Activated gamma-delta T cell treated with anti-CD3 and anti-CD28 coated beads, Interleukin-2, amount 50 U/mL, for 16 hours (primary cell): ENCODE results near the gene TAL2.

Source experiments
- DNase-seq: peaks from one replicate; pipeline ENCODE4 v3.0.0-alpha.2; 2020; ENCODE audit warnings: low read depth

TAL2 gene

DNA sequence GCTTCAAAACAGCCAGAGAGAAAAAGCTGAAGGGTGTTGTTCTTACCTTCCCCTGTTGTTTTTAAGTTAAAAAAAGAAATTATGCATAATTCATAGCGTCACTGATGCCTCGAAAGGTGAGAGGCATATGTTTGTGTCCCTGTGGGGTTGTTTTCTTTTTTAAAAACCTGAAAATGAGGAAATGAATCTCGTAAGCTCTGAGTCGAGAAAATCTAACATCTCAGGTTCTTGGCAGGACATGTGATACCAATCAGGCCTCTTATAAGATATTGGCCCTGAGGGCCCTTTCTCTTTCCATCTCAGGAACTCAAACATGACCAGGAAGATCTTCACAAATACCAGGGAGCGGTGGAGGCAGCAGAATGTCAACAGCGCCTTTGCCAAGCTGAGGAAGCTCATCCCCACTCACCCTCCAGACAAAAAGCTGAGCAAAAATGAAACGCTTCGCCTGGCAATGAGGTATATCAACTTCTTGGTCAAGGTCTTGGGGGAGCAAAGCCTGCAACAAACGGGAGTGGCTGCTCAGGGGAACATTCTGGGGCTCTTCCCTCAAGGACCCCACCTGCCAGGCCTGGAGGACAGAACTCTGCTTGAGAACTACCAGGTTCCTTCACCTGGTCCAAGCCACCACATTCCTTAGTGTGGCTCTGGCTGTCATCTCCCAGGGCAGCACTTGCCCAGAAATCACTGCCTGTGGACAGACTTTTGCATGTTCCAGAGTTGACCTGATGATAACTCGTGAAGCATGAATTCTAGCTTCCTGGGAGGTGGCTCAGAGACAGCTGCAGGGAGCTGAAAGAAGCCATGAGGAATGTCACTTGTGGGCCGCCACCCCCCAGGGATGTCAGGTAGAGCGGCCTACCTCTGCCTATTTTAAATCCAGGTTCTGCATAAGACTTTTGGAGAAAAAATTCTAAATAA is at the start of gene TAL2:
Gene TAL2, plus strand, starts transcription at position 274 of the 921 bp plus-strand sequence. Its CDS starts 40 bp downstream, at position 314.
- DNase-seq = no peak

DNA sequence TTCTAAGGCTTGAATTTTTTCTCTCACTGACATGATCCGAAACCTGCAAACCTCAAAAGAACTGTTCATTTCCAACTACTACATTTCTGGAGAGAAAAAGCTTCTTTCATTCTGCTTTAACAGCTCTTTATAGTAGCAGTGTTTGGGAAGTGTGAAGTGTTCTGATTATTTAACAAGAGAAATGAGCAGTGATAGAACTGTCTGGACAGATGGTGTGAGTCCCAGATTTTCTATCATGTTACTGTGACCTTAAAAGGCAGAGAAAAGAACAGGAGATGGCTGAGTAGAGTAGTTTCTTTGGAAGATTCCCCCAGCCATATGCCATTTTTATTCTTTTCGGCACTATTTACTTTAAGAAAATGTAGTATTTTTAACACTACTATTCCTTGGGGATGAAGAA is 41.3 kb upstream of the TAL2 start:
- no peak for DNase-seq

DNA sequence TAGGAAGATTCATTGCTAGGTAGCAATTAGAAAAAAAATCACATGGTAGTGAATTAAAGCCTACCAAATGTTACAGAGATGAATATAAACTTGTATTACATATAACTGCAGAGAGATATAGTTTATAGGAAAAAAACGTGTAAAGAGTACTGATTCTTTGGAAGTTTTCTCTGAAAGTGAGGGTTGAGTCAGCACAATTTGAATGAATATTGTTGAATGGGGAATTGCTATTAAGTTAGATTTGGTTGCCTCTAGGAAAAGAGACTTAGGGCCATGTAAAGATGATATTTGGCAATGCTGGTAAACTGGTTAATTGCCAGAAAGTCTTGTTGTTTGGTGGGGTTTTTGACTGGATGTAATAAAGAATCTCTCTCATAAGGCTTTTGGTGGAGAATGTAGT is 37.2 kb upstream of the TAL2 start:
- no peak for DNase-seq

DNA sequence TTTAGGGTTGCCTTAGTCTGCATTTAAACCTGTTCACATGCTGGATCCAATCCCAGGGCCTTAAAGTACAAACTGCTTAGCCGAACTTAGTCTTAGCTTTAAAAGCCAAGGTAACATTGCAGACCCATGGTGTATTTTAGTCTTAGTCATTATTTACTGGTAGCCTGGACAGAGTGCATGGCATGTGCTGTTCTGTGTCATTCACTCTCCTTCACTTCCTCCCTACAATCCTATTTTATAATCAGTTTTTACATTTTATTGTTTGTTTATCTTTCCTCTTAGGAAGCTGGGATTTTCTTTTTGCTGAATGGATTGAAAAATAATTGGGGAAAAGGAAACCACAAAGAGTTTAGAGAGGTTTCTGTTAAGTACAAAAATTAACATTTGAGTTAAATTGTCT is 29.4 kb upstream of the TAL2 start:
- DNase-seq = no peak

DNA sequence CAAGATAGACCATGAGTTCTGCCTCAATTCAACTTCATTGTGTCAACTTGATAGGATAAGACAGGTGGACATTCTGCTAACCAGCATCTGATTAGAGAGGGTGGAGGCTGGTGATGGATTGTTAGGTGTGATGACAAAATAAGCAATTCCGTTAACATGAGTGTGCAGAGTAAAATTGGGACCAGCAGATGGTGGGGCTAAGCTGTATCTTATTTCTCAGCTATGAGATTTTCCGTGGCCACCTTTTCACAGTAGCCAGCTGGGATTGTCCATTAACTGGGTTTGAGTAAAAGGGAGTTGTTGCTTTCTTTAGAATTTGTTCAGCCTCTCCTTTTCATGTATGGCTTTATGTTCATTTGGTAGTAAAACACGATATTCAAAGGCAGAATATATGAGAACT is 28.8 kb upstream of the TAL2 start:
- DNase-seq = no peak

DNA sequence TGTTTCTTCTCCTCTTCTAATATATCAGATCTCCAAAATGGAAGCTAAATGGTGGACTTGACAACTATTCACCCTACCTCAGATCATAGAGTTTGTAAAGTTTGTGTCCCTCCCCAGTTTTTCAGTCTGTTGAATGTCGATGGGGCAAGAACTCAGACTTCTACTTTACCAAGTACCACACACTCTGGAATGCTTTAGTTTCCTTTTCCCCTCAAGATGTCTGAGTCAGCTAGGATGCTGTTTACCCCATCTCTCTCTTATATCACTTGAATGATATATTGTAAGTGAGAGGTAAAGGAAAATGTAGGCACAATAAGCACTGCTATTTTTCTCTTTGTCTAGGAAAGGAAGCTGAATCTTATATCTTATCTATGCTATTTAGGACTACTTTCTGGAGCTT is 25.9 kb upstream of the TAL2 start:
- DNase-seq = no peak

DNA sequence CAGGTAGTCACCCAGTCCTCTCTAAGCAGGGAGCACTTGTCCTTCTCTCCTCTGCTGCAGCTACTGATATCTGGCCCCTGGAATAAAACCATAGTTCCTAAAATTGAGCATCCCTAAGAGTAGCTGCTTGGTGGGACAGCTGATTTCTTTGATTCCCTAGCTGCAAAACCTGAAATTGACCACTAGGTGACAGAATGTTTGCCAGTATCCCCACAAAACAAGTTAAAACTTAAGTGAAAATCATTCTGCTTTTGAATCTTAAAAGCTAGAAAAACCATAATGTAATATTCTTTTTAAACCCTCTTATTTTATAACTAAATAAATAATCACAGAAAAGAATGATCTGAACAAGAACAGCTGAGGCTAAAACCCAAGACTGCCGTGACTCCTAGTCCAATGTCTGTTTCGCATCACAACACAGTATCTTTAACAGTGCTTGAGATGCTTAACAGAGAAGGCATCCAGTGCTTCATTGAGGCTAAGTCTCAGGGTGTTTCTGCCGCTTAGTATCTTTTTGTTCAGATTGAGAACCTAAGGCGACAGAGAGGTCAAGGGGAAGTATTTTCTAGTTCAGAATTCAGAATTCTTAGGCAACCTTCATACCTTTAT is 24.4 kb upstream of the TAL2 start:
- DNase-seq = no peak

DNA sequence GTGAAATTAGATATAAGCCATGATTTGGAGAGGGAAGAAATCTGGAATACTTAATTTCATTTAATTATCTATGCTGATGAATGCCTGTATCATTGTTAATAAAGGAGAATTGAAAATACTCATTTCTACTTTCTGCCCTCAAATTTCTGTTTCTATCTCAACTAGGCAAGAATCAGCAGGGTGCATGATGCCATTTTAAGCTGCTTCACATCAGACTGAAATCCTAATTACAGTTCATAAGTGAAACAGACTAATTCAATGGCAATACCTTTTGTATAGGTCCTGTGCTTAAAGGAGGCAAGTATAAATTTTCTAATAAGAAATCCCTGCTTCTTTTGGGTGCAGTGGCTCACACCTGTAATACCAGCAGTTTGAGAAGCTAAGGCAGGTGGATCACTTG is 22.3 kb upstream of the TAL2 start:
- DNase-seq = no peak

DNA sequence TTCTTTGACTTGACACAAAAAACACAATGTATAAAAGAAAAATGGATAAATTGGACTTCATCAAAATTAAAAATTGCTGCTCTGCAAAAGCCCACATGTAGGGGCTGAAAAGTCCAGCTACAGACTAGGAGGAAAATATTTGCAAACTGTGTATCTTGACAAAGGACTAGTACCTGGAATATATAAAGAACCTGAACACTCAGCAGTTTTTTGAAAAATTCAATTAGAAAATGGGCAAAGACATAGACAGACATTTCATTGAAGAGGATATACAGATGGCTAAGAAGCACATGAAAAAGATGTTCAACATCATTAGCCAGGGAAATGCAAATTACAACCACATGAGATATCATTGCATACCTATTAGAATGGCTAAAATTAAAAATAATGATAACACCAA is 18.5 kb upstream of the TAL2 start:
- no peak for DNase-seq

DNA sequence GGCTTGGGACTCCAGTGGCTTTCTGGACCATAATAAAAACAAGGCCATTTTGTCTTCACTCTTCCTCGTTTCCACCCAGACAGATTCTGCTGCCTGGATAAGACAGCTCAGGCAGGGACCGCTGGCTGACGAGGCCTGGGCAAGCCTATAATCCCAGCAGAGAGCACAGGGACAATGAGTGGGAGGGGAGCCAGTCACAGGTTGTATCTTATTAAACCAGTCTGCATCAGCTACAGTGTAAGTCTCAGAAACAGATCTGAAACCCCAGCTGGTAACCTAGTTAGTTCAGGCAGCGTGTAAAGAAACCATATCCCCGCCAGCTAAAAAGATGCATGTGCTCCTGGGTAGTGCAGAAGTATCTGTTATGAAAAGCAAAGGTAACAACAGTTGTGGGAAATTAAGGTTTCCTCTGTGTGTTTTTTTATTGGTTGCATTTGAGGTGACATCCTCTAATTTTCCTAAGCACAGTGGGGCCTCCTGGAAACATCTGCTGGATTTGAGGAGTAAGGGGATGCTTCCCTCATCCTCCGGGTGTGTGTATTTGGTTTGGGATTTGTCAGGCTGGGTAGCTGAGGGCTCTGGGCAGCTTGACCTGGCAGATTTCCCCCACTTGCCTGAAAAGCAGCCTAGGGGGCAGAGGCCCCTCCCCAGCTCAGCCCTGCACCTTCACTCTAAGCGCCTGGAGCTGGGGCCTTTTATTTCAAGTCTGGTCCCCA is 15.2 kb upstream of the TAL2 start:
- DNase-seq = no peak

DNA sequence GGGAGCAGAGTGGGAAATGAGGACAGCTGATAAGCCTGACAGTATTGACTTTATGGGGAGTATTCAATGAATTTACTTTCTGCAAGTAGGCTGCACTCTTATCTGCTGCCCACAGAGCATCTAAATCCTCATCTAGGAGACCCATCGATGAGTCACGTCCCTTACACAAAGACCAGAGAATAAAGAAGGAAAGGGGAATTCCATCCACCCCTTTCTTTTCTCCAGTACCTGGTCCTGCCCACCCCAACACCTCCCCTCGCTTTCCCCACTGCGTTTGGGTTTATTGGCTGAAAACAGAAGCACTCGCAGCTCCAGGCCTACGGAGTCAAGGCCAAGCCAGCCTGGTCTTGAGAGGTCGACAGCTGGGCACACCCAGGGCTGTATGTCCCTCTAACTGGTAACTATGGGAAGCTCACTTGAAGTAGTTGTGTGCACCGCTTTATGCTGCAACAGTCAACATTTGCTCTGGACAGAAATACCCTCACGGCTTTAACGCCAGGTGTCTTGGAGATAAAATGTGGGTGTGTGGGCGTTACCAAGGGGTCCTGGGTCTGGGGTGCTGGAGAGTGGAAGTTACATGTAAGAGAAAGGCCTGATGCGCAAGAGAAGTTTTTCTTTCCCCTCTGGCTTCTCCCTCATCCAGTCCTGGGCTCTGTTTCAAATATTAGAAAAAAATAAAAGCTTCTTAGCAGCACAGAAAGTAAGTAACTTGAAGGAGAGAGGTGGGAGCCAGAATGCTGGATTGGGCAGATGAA is 14.5 kb upstream of the TAL2 start:
- no peak for DNase-seq

DNA sequence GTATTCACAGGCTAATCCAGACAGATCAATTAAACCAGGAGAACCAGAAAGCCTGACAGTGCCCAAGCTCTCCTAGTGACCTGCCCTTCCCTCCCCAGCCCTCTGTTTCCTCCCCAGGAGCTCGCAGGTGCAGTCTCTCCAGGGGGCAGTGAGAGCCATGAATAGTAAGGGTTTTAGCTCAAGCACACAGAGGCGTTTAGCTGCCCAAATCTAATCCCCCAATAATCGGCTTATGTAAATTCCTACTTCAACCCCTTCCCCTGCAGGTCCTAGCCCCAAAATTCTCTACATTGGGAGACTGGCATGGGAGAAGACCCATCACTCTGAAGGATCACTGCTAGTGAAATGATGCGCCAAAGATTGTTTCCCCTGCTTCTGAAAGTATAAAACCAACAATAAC is 10.5 kb upstream of the TAL2 start:
- DNase-seq = no peak

DNA sequence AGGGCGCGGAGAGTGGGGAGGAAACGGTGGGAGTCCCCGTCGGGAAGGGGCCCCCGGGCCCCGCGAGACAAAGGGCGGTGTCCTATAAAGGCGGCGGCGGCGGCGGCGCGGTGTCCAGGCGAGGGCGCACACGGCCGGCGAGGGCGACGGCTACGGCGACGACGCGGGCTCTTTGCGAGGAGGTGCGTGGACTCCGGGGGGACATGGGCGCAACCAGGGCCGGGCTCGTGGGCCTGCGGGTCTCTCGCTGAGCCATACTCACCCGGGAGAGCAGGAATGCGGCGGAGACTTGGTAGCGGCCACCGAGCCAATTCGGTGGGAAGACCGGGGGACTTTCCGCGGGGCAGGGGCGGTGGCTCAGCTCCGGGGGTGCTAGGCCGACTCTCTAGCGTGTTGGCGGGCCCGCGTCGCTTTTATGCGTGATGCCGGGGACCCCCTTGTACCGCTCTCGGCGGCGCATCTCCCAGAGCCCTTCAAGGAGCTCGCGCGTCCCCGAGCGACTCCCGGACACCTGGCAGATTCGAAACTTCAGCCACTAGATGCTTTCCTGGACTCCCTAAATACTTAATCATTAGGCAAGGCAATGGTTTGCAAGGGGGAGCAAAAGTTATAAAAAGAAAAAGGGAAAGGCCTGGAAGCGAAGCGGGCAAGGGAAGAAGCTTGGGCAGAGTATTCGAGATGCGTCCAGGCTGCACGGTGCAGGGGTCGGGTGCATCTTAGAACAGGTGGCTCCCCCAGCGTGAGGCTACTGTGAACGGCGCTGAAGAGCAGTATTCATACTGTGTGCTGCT is 5.9 kb upstream of the TAL2 start:
- DNase-seq = no peak

DNA sequence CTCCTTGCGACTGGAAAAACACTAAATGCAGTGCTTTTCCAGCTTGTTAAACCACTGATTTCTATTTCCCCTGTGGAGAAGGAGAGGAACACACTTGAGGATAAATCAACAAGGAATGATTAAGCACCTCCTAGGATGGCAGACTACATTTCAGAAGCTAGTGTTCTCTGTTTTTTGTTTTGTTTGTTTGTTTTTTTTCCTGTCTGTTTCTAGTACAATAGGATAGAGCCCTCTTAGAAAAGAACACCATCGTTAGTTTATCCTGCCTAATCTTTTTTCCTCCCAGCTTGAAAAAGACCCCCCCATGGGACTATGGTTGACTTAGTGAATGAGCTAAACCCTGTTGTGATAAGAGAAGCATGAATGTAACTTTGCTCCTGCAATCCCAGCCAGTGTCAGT is 3.9 kb upstream of the TAL2 start:
- no peak for DNase-seq

DNA sequence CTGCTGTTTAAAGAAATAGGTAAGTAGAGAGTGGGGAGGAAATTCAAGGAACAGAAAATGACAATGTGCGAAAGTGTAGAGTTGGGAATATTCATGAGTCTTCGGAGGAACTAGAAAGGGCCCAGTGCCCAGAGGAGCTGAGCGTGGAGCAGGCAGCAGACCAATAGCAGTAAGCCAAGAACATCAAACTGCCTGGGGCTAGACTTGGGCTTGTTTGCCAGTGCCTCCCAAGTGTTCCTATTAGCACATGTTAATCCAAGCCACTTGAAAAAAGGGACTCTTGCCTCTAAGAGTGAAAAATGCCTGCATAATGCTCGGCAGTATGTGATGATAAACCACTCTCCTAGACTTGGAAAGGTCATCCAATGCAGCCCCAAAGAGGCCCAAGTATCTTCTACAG is 1.2 kb upstream of the TAL2 start:
- no peak for DNase-seq

DNA sequence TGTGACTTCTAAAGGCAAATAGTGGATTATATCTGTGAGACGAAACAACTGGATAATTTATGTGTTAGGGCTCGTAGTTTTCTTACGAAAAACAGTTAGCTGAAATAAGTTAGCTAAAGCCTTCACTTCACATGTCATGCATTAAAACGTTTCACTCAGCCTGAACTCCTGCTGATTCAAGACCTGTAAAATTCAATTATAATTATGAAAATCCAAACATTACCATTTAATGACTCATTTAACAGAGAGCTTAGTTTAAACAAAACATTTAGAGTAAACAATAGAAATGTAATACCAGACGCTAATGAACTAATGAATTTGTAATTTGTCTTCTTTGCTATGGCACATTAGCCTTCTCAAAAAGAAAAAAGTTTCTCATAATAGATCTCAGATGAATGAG is 1.7 kb downstream of the TAL2 start:
- DNase-seq = no peak

DNA sequence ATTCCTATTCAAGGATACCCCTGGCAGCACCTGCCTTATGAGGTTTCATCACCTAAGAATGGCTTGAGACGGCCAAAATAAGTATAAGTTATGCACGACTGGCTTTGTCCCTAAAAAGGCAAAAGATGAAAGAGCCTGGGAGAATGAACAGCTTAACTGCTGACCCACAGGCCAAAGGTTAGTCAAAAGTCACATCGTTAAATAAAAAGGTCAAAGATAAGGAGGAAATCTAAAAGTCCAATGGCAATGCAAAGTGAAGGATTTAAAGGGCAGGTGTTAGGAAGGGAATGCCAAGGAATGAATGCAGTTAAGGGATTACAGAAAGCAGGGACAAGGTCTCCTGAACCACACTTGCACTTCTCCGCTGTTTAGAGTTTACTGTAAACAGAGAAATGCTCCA is 5.6 kb downstream of the TAL2 start:
- no peak for DNase-seq

DNA sequence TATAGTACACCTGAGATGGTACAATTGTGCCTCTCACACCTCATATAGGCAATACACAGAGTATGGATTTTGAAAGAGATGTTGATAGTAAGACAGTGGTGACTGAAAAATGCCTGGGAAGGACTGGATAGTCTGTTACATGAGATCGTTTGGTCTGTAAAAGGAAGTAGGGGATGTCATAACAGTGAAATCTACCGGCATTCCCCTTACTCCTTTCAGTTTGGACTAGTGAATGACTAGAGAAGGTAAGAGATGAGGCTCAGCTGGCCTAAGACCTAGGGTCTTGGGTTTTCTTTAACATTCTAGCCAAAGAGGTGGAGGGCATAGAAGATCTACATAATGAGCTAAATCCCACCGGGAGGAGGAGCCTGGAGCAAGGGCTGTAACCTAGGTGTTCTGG is 8.1 kb downstream of the TAL2 start:
- no peak for DNase-seq

DNA sequence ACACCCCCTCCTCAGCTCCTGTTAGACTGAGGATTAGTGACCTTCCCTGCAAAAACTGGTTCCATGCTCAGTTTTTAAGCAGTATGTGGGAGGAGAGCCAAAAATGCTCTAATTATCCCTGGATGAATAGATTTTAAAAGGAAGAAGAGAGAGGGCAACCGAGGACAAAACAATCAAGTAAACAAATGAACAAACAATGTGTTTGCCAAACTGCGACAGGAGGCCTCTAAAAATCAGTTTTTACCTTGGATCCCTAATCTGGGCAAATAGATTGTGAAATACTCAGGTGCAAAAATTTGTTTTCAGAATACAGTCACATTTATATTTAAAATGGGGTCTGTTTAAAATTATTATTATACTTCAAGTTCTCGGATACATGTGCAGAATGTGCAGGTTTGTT is 8.5 kb downstream of the TAL2 start:
- DNase-seq = no peak

DNA sequence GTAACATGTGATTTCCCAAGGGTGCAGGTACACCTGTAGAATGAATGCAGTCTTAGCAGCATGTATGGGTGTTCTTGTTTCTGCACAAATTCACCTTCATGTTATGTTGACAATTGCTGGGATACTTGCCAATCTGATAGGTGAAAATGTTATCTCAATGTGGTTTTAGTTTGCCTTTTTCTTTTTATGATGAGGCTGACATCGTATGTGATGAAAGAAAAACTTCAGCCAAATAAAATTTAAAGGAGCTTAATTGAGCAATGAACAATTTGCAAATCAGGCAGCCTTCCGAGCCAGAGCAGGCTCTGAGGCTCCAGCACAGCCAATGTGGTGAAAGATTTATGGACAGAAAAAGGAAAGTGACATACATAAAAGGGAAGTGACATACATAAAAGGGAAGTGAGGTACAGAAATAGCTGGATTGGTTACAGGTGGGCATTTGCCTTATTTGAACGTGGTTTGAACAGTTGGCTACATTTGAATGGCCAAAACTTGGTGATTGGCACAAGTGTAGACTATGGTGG is 10.5 kb downstream of the TAL2 start:
- no peak for DNase-seq

DNA sequence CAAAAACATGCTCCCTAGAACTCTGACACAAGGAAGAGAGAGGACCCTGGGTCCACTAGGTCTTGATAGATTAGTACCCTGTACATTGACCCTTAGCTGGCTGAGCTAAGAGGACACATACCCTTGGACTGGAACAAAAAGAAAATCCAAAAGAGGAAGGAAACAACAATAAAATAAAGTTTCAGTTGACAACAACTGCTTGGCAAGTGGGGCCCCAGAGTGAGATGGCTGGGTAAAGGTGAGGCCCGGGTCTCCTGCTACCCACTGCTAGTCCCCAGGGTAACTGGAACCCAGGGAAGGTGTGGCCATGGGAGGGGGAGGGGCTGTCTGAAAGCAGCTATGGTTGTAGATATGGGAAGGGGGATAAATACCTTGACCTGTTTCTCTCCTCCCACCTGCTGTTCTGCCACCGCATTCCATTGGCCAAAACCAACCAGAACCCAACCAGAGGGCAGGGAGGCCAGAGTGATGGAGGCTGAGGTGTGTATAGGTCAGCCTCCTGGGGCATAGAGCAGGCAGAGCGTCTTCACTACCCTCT is 11.7 kb downstream of the TAL2 start:
- no peak for DNase-seq
